ENCODE results near the gene CCDC68.

GRCh38 chr18:54924948-54925347, 34.3 kb downstream of the CCDC68 start:
- no peak for TF ChIP-seq CTCF (conservative IDR thresholded peaks at IDR 0.05; ENCODE audit: low read depth, low read length)
- no peak for TF ChIP-seq EZH2phosphoT487 (IDR thresholded peaks at IDR 0.05; ENCODE audit: borderline replicate concordance, low read length)
